Testis (tissue), 2 donors: ENCODE data around the gene PTCH2.
"Not testable (repeated sequence)": the region's sequence is repeated elsewhere in the genome, so short reads cannot be mapped to it uniquely, and the experiment has no call there.

Source experiments
- POLR2A ChIP-seq: fragments of 450-650 bp; IDR thresholded peaks from one replicate; pipeline ENCODE4 v1.6.1; 2017; ENCODE audit warnings: antibody characterized with exemption, mild to moderate bottlenecking, moderate library complexity
- TF ChIP-seq, protein P1 (sequence below), 3 experiments: fragments of 450-650 bp in 2 of 3; fragments of 200-600 bp in 1 of 3; sonication (generic) in 1 of 3; IDR thresholded peaks; one replicate each; pipeline ENCODE4 v1.5.1; 2016 to 2019; ENCODE audit warnings: antibody characterized with exemption in 3 of 3, mild to moderate bottlenecking in 2 of 3, moderate library complexity in 1 of 3

- TF ChIP-seq, protein P1, sequence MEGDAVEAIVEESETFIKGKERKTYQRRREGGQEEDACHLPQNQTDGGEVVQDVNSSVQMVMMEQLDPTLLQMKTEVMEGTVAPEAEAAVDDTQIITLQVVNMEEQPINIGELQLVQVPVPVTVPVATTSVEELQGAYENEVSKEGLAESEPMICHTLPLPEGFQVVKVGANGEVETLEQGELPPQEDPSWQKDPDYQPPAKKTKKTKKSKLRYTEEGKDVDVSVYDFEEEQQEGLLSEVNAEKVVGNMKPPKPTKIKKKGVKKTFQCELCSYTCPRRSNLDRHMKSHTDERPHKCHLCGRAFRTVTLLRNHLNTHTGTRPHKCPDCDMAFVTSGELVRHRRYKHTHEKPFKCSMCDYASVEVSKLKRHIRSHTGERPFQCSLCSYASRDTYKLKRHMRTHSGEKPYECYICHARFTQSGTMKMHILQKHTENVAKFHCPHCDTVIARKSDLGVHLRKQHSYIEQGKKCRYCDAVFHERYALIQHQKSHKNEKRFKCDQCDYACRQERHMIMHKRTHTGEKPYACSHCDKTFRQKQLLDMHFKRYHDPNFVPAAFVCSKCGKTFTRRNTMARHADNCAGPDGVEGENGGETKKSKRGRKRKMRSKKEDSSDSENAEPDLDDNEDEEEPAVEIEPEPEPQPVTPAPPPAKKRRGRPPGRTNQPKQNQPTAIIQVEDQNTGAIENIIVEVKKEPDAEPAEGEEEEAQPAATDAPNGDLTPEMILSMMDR (IDR thresholded peaks at IDR 0.05), result not testable (repeated sequence)
- TF ChIP-seq POLR2A, result not testable (repeated sequence)
Observed at GRCh38 chr1:44824392-44824791, 18.7 kb downstream of the PTCH2 start.
